ENCODE measurements around the gene DDX49.

- TF ChIP-seq CTCF (IDR thresholded peaks at IDR 0.05), result no peak
- TF ChIP-seq EP300 (IDR thresholded peaks at IDR 0.05), result no peak
- TF ChIP-seq POLR2A (IDR thresholded peaks at IDR 0.05), result no peak
Observed at GRCh38 chr19:18904334-18905057, 15.0 kb upstream of the DDX49 start.
